Germinal center (tissue), 1 donor: Measurements from ENCODE around the gene PHB1.
"Not testable (repeated sequence)": the region's sequence is repeated elsewhere in the genome, so short reads cannot be mapped to it uniquely, and the experiment has no call there.

Experiments
- DNase-seq: peaks from one replicate; pipeline ENCODE4 v3.0.0; 2012; ENCODE audit warnings: mixed read lengths, low spot score

The PHB1 gene

GRCh38 chr17:49406421-49407061 is 8.1 kb downstream of the PHB1 start:
- DNase-seq: peak; percentile 0

- no peak for DNase-seq
Measured at GRCh38 chr17:49404906-49405305, 9.8 kb downstream of the PHB1 start.

GRCh38 chr17:49404361-49404760 is 10.3 kb downstream of the PHB1 start:
- DNase-seq: no peak

- DNase-seq: no peak
Measured at GRCh38 chr17:49403514-49404289, 11.0 kb downstream of the PHB1 start.

- no peak for DNase-seq
Measured at GRCh38 chr17:49402706-49403105, 12.0 kb downstream of the PHB1 start.

GRCh38 chr17:49401971-49402611 is 12.6 kb downstream of the PHB1 start:
- no peak for DNase-seq

GRCh38 chr17:49399995-49400394 is 14.7 kb downstream of the PHB1 start:
- no peak for DNase-seq

GRCh38 chr17:49397586-49397985 is 17.1 kb downstream of the PHB1 start:
- DNase-seq: no peak

GRCh38 chr17:49393491-49394255 is 21.0 kb downstream of the PHB1 start:
- no peak for DNase-seq

- DNase-seq: peak; percentile 72
Measured at GRCh38 chr17:49390548-49391324, 23.9 kb downstream of the PHB1 start.

GRCh38 chr17:49389514-49390347 is 25.0 kb downstream of the PHB1 start:
- DNase-seq: not testable (repeated sequence)

- DNase-seq: no peak
Measured at GRCh38 chr17:49388692-49389513, 25.8 kb downstream of the PHB1 start.

GRCh38 chr17:49388290-49388640 is 26.4 kb downstream of the PHB1 start:
- peak; percentile 50 for DNase-seq

- no peak for DNase-seq
Measured at GRCh38 chr17:49387498-49388289, 27.0 kb downstream of the PHB1 start.

GRCh38 chr17:49386373-49386772 is 28.3 kb downstream of the PHB1 start:
- no peak for DNase-seq

- no peak for DNase-seq
Measured at GRCh38 chr17:49384951-49385350, 29.7 kb downstream of the PHB1 start.

- DNase-seq: no peak
Measured at GRCh38 chr17:49383060-49383459, 31.6 kb downstream of the PHB1 start.

GRCh38 chr17:49382556-49382955 is 32.1 kb downstream of the PHB1 start:
- DNase-seq: no peak

GRCh38 chr17:49381793-49382192 is 32.9 kb downstream of the PHB1 start:
- DNase-seq: no peak
